ENCODE measurements around the gene ABCC1. TPM values are rescaled to one million over a fixed set of nuclear protein-coding genes. Genes with fewer than 3 reads are reported as not detected.

Gene ABCC1
- total and polyA plus RNA-seq, 2 donors from 2014 or later = 4.6 to 29.7 TPM

GRCh38 chr16:16093628-16094332 is 144.4 kb downstream of the ABCC1 start:
- TF ChIP-seq CTCF (IDR thresholded peaks at IDR 0.05; ENCODE audit: borderline replicate concordance, extremely low read depth, insufficient read depth) = no peak
- H3K4me1 ChIP-seq (ENCODE audit: control insufficient read depth in 2 of 3, insufficient read depth in 2 of 3, low read depth in 1 of 3, low read length in 3 of 3) = peaks cover 2 to 6% (median 3%) of the 10 kb centered on the region in 3 donors
- peaks cover 0 to 12% (median 8%) of the 10 kb centered on the region in 3 donors for H3K36me3 ChIP-seq (ENCODE audit: control insufficient read depth in 2 of 3, insufficient read depth in 3 of 3, low read length in 3 of 3)

GRCh38 chr16:16095646-16096045 is 146.2 kb downstream of the ABCC1 start:
- Histone ChIP-seq H3K36me3 (ENCODE audit: control insufficient read depth in 2 of 3, insufficient read depth in 3 of 3, low read length in 3 of 3) (peaks cover 0 to 8% (median 6%) of the 10 kb centered on the region in 3 donors), H3K27ac (ENCODE audit: low read depth in 2 of 2, low read length in 2 of 2) (peak overlapping the region in 1 of 2 donors; percentile 79), H3K9ac (ENCODE audit: low read length in 3 of 3) (peak overlapping the region in 1 of 3 donors; percentile 44), H3K27me3 (ENCODE audit: control insufficient read depth, insufficient read depth, low read length) (no peaks in the 10 kb centered on the region), H3K4me1 (ENCODE audit: control insufficient read depth in 2 of 3, insufficient read depth in 2 of 3, low read depth in 1 of 3, low read length in 3 of 3) (peaks cover 2 to 6% (median 3%) of the 10 kb centered on the region in 3 donors), H3K4me3 (ENCODE audit: low read length in 3 of 3) (no peak overlapping the region), H3K9me3 (ENCODE audit: control insufficient read depth in 2 of 3, insufficient read depth in 1 of 3, low read length in 3 of 3) (no peaks in the 10 kb centered on the region)
- no peak for FAIRE-seq
- DNase-seq = no peak
- no peak for TF ChIP-seq CTCF (IDR thresholded peaks at IDR 0.05; ENCODE audit: borderline replicate concordance, extremely low read depth, insufficient read depth)
- intact Hi-C loops (cut with DNase I) = no loop called here

More at GRCh38 chr16:16093628-16094332, 144.4 kb downstream of the ABCC1 start:
- Histone ChIP-seq H3K9ac (ENCODE audit: low read length in 3 of 3) (no peak overlapping the region), H3K4me3 (ENCODE audit: low read length in 3 of 3) (no peak overlapping the region), H3K27me3 (ENCODE audit: control insufficient read depth, insufficient read depth, low read length) (no peaks in the 10 kb centered on the region), H3K9me3 (ENCODE audit: control insufficient read depth in 2 of 3, insufficient read depth in 1 of 3, low read length in 3 of 3) (no peaks in the 10 kb centered on the region), H3K27ac (ENCODE audit: low read depth in 2 of 2, low read length in 2 of 2) (peak overlapping the region in 1 of 2 donors; percentile 23)
- DNase-seq (peak in 2 of 5 donors; percentile 34 to 49), FAIRE-seq (no peak)
- intact Hi-C loops (cut with DNase I) = no loop called here

GRCh38 chr16:16096121-16096857 is 146.9 kb downstream of the ABCC1 start:
- no peak for FAIRE-seq
- peaks cover 2 to 6% (median 3%) of the 10 kb centered on the region in 3 donors for H3K4me1 ChIP-seq (ENCODE audit: control insufficient read depth in 2 of 3, insufficient read depth in 2 of 3, low read depth in 1 of 3, low read length in 3 of 3)
- H3K27ac ChIP-seq (ENCODE audit: low read depth in 2 of 2, low read length in 2 of 2) = peak overlapping the region; percentile 47 to 79

More at GRCh38 chr16:16096121-16096857, 146.9 kb downstream of the ABCC1 start:
- no peak for TF ChIP-seq CTCF (IDR thresholded peaks at IDR 0.05; ENCODE audit: borderline replicate concordance, extremely low read depth, insufficient read depth)
- no peak overlapping the region for H3K4me3 ChIP-seq (ENCODE audit: low read length in 3 of 3)
- H3K9me3 ChIP-seq (ENCODE audit: control insufficient read depth in 2 of 3, insufficient read depth in 1 of 3, low read length in 3 of 3) = no peaks in the 10 kb centered on the region
- H3K9ac ChIP-seq (ENCODE audit: low read length in 3 of 3) = peak overlapping the region in 1 of 3 donors; percentile 44
- intact Hi-C loops (cut with DNase I) = no loop called here
- DNase-seq = peak; percentile 47 to 91 (median 60)
- H3K27me3 ChIP-seq (ENCODE audit: control insufficient read depth, insufficient read depth, low read length) = no peaks in the 10 kb centered on the region
- peaks cover 0 to 6% (median 4%) of the 10 kb centered on the region in 3 donors for H3K36me3 ChIP-seq (ENCODE audit: control insufficient read depth in 2 of 3, insufficient read depth in 3 of 3, low read length in 3 of 3)

Measured in kidney (tissue), 14 donors.